ENCODE data around the gene KIF1A. TPM values are rescaled to one million over a fixed set of nuclear protein-coding genes. Genes with fewer than 3 reads are reported as not detected.

Gene KIF1A
- total and polyA plus RNA-seq, 2 donors (not counting 3 experiments of a cell fraction or from before 2014, with no cell fraction given): 0.11 to 0.64 TPM

GRCh38 chr2:240686460-240686859 lies 133.6 kb downstream of the KIF1A start:
- DNase-seq (ENCODE audit: low read depth, low spot score): no peak
- Histone ChIP-seq H3K4me1 (ENCODE audit: control insufficient read depth, extremely low read depth, insufficient read depth, low read length) (no peaks in the 10 kb centered on the region), H2AFZ (ENCODE audit: low read depth, low read length) (no peak overlapping the region), H3K9ac (replicated peaks; ENCODE audit: extremely low read depth, insufficient read depth, low read length) (no peak overlapping the region), H4K20me1 (replicated peaks; ENCODE audit: control insufficient read depth, extremely low read depth, insufficient read depth, low read length) (no peaks in the 10 kb centered on the region), H3K4me3 (replicated peaks in 1 of 3; ENCODE audit: insufficient read depth in 1 of 3, low read depth in 1 of 3, low read length in 3 of 3) (no peak overlapping the region), H3K36me3 (ENCODE audit: control insufficient read depth in 2 of 2, extremely low read depth in 1 of 2, insufficient read depth in 2 of 2, low read length in 2 of 2) (no peaks in the 10 kb centered on the region), H3K27me3 (ENCODE audit: control insufficient read depth in 2 of 2, insufficient read depth in 2 of 2, low read length in 2 of 2) (no peaks in the 10 kb centered on the region), H3K4me2 (ENCODE audit: insufficient read depth, low read length) (no peak overlapping the region), H3K79me2 (ENCODE audit: control insufficient read depth, insufficient read depth, low read length) (no peaks in the 10 kb centered on the region), H3K9me3 (replicated peaks; ENCODE audit: control insufficient read depth, insufficient read depth, low read length) (no peaks in the 10 kb centered on the region), H3K27ac (ENCODE audit: insufficient read depth, low read depth, low read length) (no peak overlapping the region), H3K9me1 (replicated peaks; ENCODE audit: control insufficient read depth, extremely low read depth, insufficient read depth, low read length) (no peaks in the 10 kb centered on the region)
- no TSS peak for BruUV-seq (replicated peaks)
- POLR2A ChIA-PET: no interaction called here
- dilution Hi-C loops (cut with MboI; ENCODE audit: extremely low pct_ligation_motif_present, low sequenced_read_pairs): no loop called here
- TF ChIP-seq FOS (IDR thresholded peaks at IDR 0.05; ENCODE audit: borderline replicate concordance, insufficient read depth, low read length) (no peak), CTCF (IDR thresholded peaks at IDR 0.05; ENCODE audit: extremely low read depth in 1 of 2, insufficient read depth in 1 of 2, low read depth in 1 of 2, low read length in 2 of 2) (no peak), POLR2AphosphoS5 (IDR thresholded peaks at IDR 0.05; ENCODE audit: insufficient read depth, low read depth, low read length) (no peak), EZH2 (IDR thresholded peaks at IDR 0.05; ENCODE audit: borderline replicate concordance, low read depth, low read length, severe bottlenecking) (no peak), JUN (IDR thresholded peaks at IDR 0.05; ENCODE audit: borderline replicate concordance, insufficient read depth, insufficient read length, low read depth) (no peak), GATA2 (IDR thresholded peaks at IDR 0.05; ENCODE audit: insufficient read depth, insufficient read length, low read depth, low read length) (no peak), POLR2A (IDR thresholded peaks at IDR 0.05; ENCODE audit: low read depth, low read length) (no peak), MYC (IDR thresholded peaks at IDR 0.05; ENCODE audit: low read depth, low read length) (no peak)
- TF ChIP-seq, protein P1, sequence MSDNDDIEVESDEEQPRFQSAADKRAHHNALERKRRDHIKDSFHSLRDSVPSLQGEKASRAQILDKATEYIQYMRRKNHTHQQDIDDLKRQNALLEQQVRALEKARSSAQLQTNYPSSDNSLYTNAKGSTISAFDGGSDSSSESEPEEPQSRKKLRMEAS (IDR thresholded peaks at IDR 0.05; ENCODE audit: insufficient read depth, insufficient read length): no peak
- intact Hi-C loops (cut with micrococcal nuclease): no loop called here
- CTCF ChIA-PET: no interaction called here
- no peak for FAIRE-seq

Measured in endothelial cell of umbilical vein (primary cell).